DOHH2 (cell line): ENCODE data around the gene TBC1D14.

Experiments
- H3F3A ChIP-seq: fragments of 200-600 bp; sonication (generic), shearing (Covaris generic); 2 replicates; pipeline ENCODE4 v1.6.0; 2016; ENCODE audit warnings: antibody characterized with exemption, mild to moderate bottlenecking; ENCODE audit not compliant: control insufficient read depth, insufficient read depth
- H3K27ac ChIP-seq: fragments of 200-600 bp; sonication (generic); 2 replicates; pipeline ENCODE4 v1.5.1; 2014; ENCODE audit warnings: low read depth, mild to moderate bottlenecking, low read length, moderate library complexity
- H3K27me3 ChIP-seq: fragments of 200-600 bp; sonication (generic); 2 replicates; pipeline ENCODE4 v1.6.1; 2014; ENCODE audit warnings: mild to moderate bottlenecking, low read length, mixed read lengths; ENCODE audit not compliant: control insufficient read depth
- H3K36me3 ChIP-seq: fragments of 200-600 bp; sonication (generic); 2 replicates; pipeline ENCODE4 v1.6.1; 2014; ENCODE audit warnings: mild to moderate bottlenecking, low read length, moderate library complexity, mixed read lengths; ENCODE audit not compliant: control insufficient read depth
- H3K4me1 ChIP-seq: fragments of 200-600 bp; sonication (generic); 2 replicates; pipeline ENCODE4 v1.6.1; 2014; ENCODE audit warnings: mild to moderate bottlenecking, low read length, mixed read lengths; ENCODE audit not compliant: control insufficient read depth
- H3K4me2 ChIP-seq: fragments of 200-600 bp; sonication (generic); 2 replicates; pipeline ENCODE4 v1.6.0; 2014; ENCODE audit warnings: mild to moderate bottlenecking, low read length, moderate library complexity
- H3K4me3 ChIP-seq: fragments of 200-600 bp; sonication (generic); 2 replicates; pipeline ENCODE4 v1.5.1; 2014; ENCODE audit warnings: mild to moderate bottlenecking, low read length, mixed read lengths
- H3K79me2 ChIP-seq: fragments of 200-600 bp; sonication (generic); 2 replicates; pipeline ENCODE4 v1.6.1; 2014; ENCODE audit warnings: mild to moderate bottlenecking, low read length, mixed read lengths; ENCODE audit not compliant: control insufficient read depth
- H3K9me2 ChIP-seq: fragments of 200-600 bp; sonication (generic); replicated peaks from 2 replicates; pipeline ENCODE4 v1.6.1; 2014; ENCODE audit warnings: mild to moderate bottlenecking, low read length, mixed read lengths; ENCODE audit not compliant: control insufficient read depth
- H3K9me3 ChIP-seq: fragments of 200-600 bp; sonication (generic); 2 replicates; pipeline ENCODE4 v1.6.1; 2014; ENCODE audit warnings: antibody characterized with exemption, low read length, mixed read lengths; ENCODE audit not compliant: control insufficient read depth, insufficient read depth
- H4K20me1 ChIP-seq: fragments of 200-600 bp; sonication (generic); 2 replicates; pipeline ENCODE4 v1.6.0; 2014; ENCODE audit warnings: low read depth, mild to moderate bottlenecking, antibody characterized with exemption, low read length, moderate library complexity; ENCODE audit not compliant: control insufficient read depth, insufficient read depth
- EZH2phosphoT487 ChIP-seq: fragments of 200-600 bp; sonication (generic); IDR thresholded peaks from 2 replicates; pipeline ENCODE4 v1.6.1; 2017; ENCODE audit warnings: borderline replicate concordance, mild to moderate bottlenecking, antibody characterized with exemption, low read length, moderate library complexity, mixed read lengths
- TF ChIP-seq, protein P1 (sequence below): fragments of 200-600 bp; sonication (generic); IDR thresholded peaks from one replicate; pipeline ENCODE4 v1.5.1; 2014; ENCODE audit warnings: antibody characterized with exemption, mild to moderate bottlenecking, low read depth, low read length; ENCODE audit not compliant: poor library complexity, severe bottlenecking

TBC1D14 gene

DNA sequence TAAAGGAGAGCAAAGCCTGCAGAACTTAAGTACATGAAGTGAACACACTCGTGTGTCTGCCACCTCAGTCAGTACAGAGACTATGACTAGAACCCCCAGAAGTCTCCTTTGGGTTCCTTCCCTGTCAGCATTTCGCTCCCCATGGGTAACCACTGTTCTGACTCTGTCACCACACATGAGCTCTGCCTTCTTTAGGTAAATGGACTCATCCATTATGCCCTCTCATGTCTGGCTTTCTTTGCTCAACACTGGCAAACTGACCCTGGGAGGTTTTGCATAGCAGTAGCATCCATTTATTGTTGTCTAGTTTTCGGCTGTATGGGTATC is 38.5 kb downstream of the TBC1D14 start:
- peaks cover 25% of the 10 kb centered on the region for H3K36me3 ChIP-seq
- TF ChIP-seq, protein P1, sequence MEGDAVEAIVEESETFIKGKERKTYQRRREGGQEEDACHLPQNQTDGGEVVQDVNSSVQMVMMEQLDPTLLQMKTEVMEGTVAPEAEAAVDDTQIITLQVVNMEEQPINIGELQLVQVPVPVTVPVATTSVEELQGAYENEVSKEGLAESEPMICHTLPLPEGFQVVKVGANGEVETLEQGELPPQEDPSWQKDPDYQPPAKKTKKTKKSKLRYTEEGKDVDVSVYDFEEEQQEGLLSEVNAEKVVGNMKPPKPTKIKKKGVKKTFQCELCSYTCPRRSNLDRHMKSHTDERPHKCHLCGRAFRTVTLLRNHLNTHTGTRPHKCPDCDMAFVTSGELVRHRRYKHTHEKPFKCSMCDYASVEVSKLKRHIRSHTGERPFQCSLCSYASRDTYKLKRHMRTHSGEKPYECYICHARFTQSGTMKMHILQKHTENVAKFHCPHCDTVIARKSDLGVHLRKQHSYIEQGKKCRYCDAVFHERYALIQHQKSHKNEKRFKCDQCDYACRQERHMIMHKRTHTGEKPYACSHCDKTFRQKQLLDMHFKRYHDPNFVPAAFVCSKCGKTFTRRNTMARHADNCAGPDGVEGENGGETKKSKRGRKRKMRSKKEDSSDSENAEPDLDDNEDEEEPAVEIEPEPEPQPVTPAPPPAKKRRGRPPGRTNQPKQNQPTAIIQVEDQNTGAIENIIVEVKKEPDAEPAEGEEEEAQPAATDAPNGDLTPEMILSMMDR: no peak
- no peak for TF ChIP-seq EZH2phosphoT487
- no peaks in the 10 kb centered on the region for H3F3A ChIP-seq
- no peaks in the 10 kb centered on the region for H3K9me3 ChIP-seq
- H3K4me2 ChIP-seq: no peak overlapping the region
- H3K4me3 ChIP-seq: no peak overlapping the region
- no peaks in the 10 kb centered on the region for H3K27me3 ChIP-seq
- H3K79me2 ChIP-seq: peaks cover 88% of the 10 kb centered on the region
- no peaks in the 10 kb centered on the region for H3K9me2 ChIP-seq
- peaks cover 7% of the 10 kb centered on the region; the same call in 1 of the 2 replicates for H4K20me1 ChIP-seq
- peaks cover 13% of the 10 kb centered on the region for H3K4me1 ChIP-seq
- no peak overlapping the region for H3K27ac ChIP-seq

GRCh38 chr4:6951880-6952381 is 42.3 kb downstream of the TBC1D14 start:
- Histone ChIP-seq H3F3A (no peaks in the 10 kb centered on the region), H3K9me2 (no peaks in the 10 kb centered on the region)

DNA sequence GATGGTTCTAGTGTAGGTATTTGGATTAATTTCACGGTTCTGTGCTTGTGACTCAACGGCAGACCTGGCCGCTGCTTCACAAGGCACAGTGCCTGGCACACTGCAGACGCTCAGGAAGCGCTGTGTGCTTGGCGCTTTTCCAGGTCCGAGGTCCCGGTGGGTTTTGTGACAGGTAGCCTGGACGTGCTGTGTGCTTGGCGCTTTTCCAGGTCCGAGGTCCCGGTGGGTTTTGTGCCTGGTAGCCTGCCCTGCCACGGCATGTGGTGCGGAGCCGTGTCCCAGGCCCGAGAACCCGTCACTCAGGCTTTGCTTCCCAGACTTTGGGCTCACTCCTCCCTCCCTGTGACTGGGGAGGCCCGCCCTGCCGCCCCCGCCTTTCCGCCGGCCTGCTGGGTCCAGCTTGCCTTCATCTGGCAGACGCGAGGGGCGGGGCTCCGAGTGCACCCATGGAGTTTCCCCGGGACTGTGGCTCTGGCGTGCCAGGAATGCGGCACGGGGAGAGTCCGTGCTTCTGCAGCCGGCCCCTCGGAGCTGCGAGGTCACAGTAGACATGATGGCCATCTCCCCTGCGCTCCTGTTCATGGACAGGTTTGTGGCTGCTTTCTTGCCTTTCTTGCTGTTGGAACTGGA is 44.2 kb downstream of the TBC1D14 start:
- Histone ChIP-seq H3K4me1 (peaks cover 13% of the 10 kb centered on the region), H3K9me3 (no peaks in the 10 kb centered on the region), H3K27ac (no peak overlapping the region), H3K9me2 (no peaks in the 10 kb centered on the region), H3F3A (no peaks in the 10 kb centered on the region), H4K20me1 (peaks cover 11% of the 10 kb centered on the region; the same call in 1 of the 2 replicates), H3K36me3 (no peaks in the 10 kb centered on the region), H3K27me3 (no peaks in the 10 kb centered on the region), H3K79me2 (peaks cover 90% of the 10 kb centered on the region), H3K4me2 (no peak overlapping the region), H3K4me3 (no peak overlapping the region)
- TF ChIP-seq EZH2phosphoT487: no peak
- TF ChIP-seq, protein P1: no peak

More at GRCh38 chr4:6951880-6952381, 42.3 kb downstream of the TBC1D14 start:
- H3K79me2 ChIP-seq: peaks cover 89% of the 10 kb centered on the region
- no peaks in the 10 kb centered on the region for H3K36me3 ChIP-seq
- H3K4me2 ChIP-seq: no peak overlapping the region
- no peaks in the 10 kb centered on the region for H3K9me3 ChIP-seq
- H4K20me1 ChIP-seq: peaks cover 11% of the 10 kb centered on the region; the same call in 1 of the 2 replicates
- no peaks in the 10 kb centered on the region for H3K27me3 ChIP-seq
- no peak overlapping the region for H3K27ac ChIP-seq
- H3K4me3 ChIP-seq: no peak overlapping the region
- TF ChIP-seq EZH2phosphoT487: no peak
- TF ChIP-seq, protein P1: no peak
- H3K4me1 ChIP-seq: peaks cover 13% of the 10 kb centered on the region
